SIG-M5 treated with dmso at 0.1 percent for 504 hours (cell line): Measurements from ENCODE around the gene PDHA1.

ENCODE experiments used
- DNase-seq: peaks from one replicate; lab custom pipeline; 2025; ENCODE audit not compliant: unreplicated experiment; lab: John Stamatoyannopoulos, UW

Gene PDHA1

GRCh38 chrX:19373351-19373891 is 29.7 kb downstream of the PDHA1 start:
- DNase-seq = no peak

- DNase-seq = no peak
Measured at GRCh38 chrX:19375546-19375945, 31.8 kb downstream of the PDHA1 start.

GRCh38 chrX:19377799-19378198 is 34.1 kb downstream of the PDHA1 start:
- no peak for DNase-seq

- DNase-seq = no peak
Measured at GRCh38 chrX:19381326-19381725, 37.6 kb downstream of the PDHA1 start.

- peak; percentile 72 for DNase-seq
Measured at GRCh38 chrX:19382555-19383145, 38.9 kb downstream of the PDHA1 start.

- DNase-seq = no peak
Measured at GRCh38 chrX:19386679-19387078, 43.0 kb downstream of the PDHA1 start.

GRCh38 chrX:19388064-19388679 is 44.4 kb downstream of the PDHA1 start:
- no peak for DNase-seq

GRCh38 chrX:19388741-19389140 is 45.0 kb downstream of the PDHA1 start:
- no peak for DNase-seq

- no peak for DNase-seq
Measured at GRCh38 chrX:19389227-19389845, 45.6 kb downstream of the PDHA1 start.

GRCh38 chrX:19392078-19392477 is 48.4 kb downstream of the PDHA1 start:
- no peak for DNase-seq

GRCh38 chrX:19392703-19393102 is 49.0 kb downstream of the PDHA1 start:
- no peak for DNase-seq

- DNase-seq = no peak
Measured at GRCh38 chrX:19403696-19404095, 60.0 kb downstream of the PDHA1 start.

- DNase-seq = no peak
Measured at GRCh38 chrX:19410259-19410658, 66.5 kb downstream of the PDHA1 start.
